ENCODE data around the gene CXCL9. TPM values are rescaled to one million over a fixed set of nuclear protein-coding genes. Genes with fewer than 3 reads are reported as not detected.

CXCL9 gene
- total RNA-seq, 1 donor from 2014 or later, result 1.3 TPM

- H3K36me3 ChIP-seq, result no peaks in the 10 kb centered on the region
- intact Hi-C loops (cut with DNase I), result no loop called here
- ATAC-seq, result no peak
- H3K27me3 ChIP-seq (ENCODE audit: low read depth), result no peaks in the 10 kb centered on the region
- H3K4me1 ChIP-seq, result peaks cover 8% of the 10 kb centered on the region
- no peaks in the 10 kb centered on the region for H3K9me3 ChIP-seq
- no peak for TF ChIP-seq CTCF (IDR thresholded peaks at IDR 0.05)
- no peak overlapping the region for H3K4me3 ChIP-seq
- DNase-seq, result no peak
- no peak overlapping the region for H3K27ac ChIP-seq
These were observed 3.3 kb upstream of the CXCL9 start for GRCh38 chr4:76010576-76010975.

- ATAC-seq (no peak), DNase-seq (no peak)
- no peaks in the 10 kb centered on the region for H3K36me3 ChIP-seq
- no peaks in the 10 kb centered on the region for H3K27me3 ChIP-seq (ENCODE audit: low read depth)
- TF ChIP-seq CTCF (IDR thresholded peaks at IDR 0.05), result no peak
- no peak overlapping the region for H3K27ac ChIP-seq
- intact Hi-C loops (cut with DNase I), result no loop called here
- peaks cover 8% of the 10 kb centered on the region for H3K4me1 ChIP-seq
- H3K4me3 ChIP-seq, result no peak overlapping the region
- no peaks in the 10 kb centered on the region for H3K9me3 ChIP-seq
These were observed 2.0 kb upstream of the CXCL9 start for GRCh38 chr4:76009311-76009710.

- intact Hi-C loops (cut with DNase I), result no loop called here
- no peaks in the 10 kb centered on the region for H3K27me3 ChIP-seq (ENCODE audit: low read depth)
- H3K4me3 ChIP-seq, result no peak overlapping the region
- no peaks in the 10 kb centered on the region for H3K4me1 ChIP-seq
- no peak overlapping the region for H3K27ac ChIP-seq
- DNase-seq (no peak), ATAC-seq (no peak)
- no peaks in the 10 kb centered on the region for H3K9me3 ChIP-seq
- no peaks in the 10 kb centered on the region for H3K36me3 ChIP-seq
- TF ChIP-seq CTCF (IDR thresholded peaks at IDR 0.05), result no peak
These were observed 3.7 kb downstream of the CXCL9 start for GRCh38 chr4:76003620-76004019.

- no peak for ATAC-seq
- no peaks in the 10 kb centered on the region for H3K9me3 ChIP-seq
- no peak overlapping the region for H3K4me3 ChIP-seq
- H3K4me1 ChIP-seq, result no peaks in the 10 kb centered on the region
- no peaks in the 10 kb centered on the region for H3K27me3 ChIP-seq (ENCODE audit: low read depth)
- intact Hi-C loops (cut with DNase I), result no loop called here
- H3K27ac ChIP-seq, result no peak overlapping the region
- no peak for DNase-seq
- no peak for TF ChIP-seq CTCF (IDR thresholded peaks at IDR 0.05)
- no peaks in the 10 kb centered on the region for H3K36me3 ChIP-seq
These were observed 4.3 kb downstream of the CXCL9 start for GRCh38 chr4:76003035-76003434.

- H3K27ac ChIP-seq, result no peak overlapping the region
- no peak overlapping the region for H3K4me3 ChIP-seq
- no peaks in the 10 kb centered on the region for H3K9me3 ChIP-seq
- TF ChIP-seq CTCF (IDR thresholded peaks at IDR 0.05), result no peak
- peak in 1 of 2 donors; percentile 51 for ATAC-seq
- H3K27me3 ChIP-seq (ENCODE audit: low read depth), result no peaks in the 10 kb centered on the region
- no peaks in the 10 kb centered on the region for H3K36me3 ChIP-seq
- DNase-seq, result no peak
- no peaks in the 10 kb centered on the region for H3K4me1 ChIP-seq
- intact Hi-C loops (cut with DNase I), result no loop called here
These were observed 5.1 kb downstream of the CXCL9 start for GRCh38 chr4:76002176-76002575.

GRCh38 chr4:76001700-76002099 lies 5.6 kb downstream of the CXCL9 start:
- H3K27ac ChIP-seq, result no peak overlapping the region
- no peak for ATAC-seq
- intact Hi-C loops (cut with DNase I), result no loop called here
- H3K27me3 ChIP-seq (ENCODE audit: low read depth), result no peaks in the 10 kb centered on the region
- no peaks in the 10 kb centered on the region for H3K36me3 ChIP-seq
- no peaks in the 10 kb centered on the region for H3K4me1 ChIP-seq
- TF ChIP-seq CTCF (IDR thresholded peaks at IDR 0.05), result no peak
- no peak for DNase-seq
- no peaks in the 10 kb centered on the region for H3K9me3 ChIP-seq
- no peak overlapping the region for H3K4me3 ChIP-seq

Measured in lower lobe of right lung (tissue), 2 donors.